PFSK-1 (cell line): Measurements from ENCODE around the gene CYS1.
A peak's percentile ranks its signal among the peaks of the same experiment; 100 is the strongest.

Source experiments
- FOXP2 ChIP-seq: optimal IDR thresholded peaks from 2 replicates; pipeline ENCODE3; 2011; ENCODE audit warnings: borderline replicate concordance, control low read depth, inconsistent platforms; ENCODE audit not compliant: insufficient read depth; ENCODE audit errors: extremely low read length, extremely low read depth
- POLR2AphosphoS5 ChIP-seq: IDR thresholded peaks from 2 replicates; pipeline ENCODE4 v1.6.1; 2012; ENCODE audit warnings: low read depth, mild to moderate bottlenecking, control low read depth, low read length, moderate library complexity
- SIN3A ChIP-seq: IDR thresholded peaks from 2 replicates; pipeline ENCODE4 v1.6.1; 2012; ENCODE audit warnings: mild to moderate bottlenecking, low read length, moderate library complexity, borderline replicate concordance; ENCODE audit not compliant: insufficient read depth
- TAF1 ChIP-seq: IDR thresholded peaks from 2 replicates; pipeline ENCODE4 v1.6.1; 2012; ENCODE audit warnings: low read length, control low read depth, borderline replicate concordance; ENCODE audit not compliant: insufficient read depth
- TF ChIP-seq, protein P1 (sequence below), 2 experiments: IDR thresholded peaks; 2 replicates each; pipeline versions ENCODE4 v1.6.1 to v1.8.0; 2011 to 2012; ENCODE audit warnings: low read depth in 2 of 2, low read length in 2 of 2, control low read depth in 1 of 2, inconsistent platforms in 1 of 2, mild to moderate bottlenecking in 1 of 2, moderate library complexity in 1 of 2; ENCODE audit not compliant: insufficient read depth in 1 of 2

CYS1 gene

DNA sequence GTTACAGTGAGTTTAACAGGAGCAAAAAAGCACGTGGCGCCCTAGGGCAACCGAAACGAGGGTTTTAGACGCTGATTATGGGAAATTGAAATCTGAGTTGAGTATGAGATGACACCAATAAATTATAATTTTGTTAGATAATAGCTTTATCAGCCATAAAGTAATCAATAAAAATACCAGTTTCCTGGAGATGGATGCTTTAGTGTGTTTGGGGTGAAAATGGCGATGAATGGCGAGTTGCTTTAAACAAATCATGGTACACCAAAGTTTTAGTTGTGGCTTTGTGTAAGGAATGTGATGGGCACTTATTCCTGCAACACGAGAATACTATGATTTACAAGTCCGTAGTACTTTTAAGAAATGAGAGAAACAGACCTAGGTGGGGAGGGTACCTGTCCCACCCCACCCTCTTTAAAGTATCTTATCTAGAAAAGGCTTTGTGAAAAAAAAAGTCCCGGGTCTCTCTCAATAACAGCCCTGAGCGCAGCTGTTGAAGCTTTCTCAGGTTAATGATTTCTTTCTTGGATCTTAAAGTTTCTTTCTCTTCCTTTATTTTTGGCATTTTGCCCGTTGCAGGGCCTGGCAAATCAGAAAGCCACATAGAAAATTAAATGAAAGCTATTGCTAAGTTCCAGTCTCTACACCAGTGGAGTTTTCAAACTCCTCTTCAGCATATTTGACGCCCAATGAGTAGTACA is 40.8 kb upstream of the CYS1 start:
- peak; percentile 29; the same call in 1 of the 2 replicates for TF ChIP-seq POLR2AphosphoS5
- TF ChIP-seq TAF1, result no peak

DNA sequence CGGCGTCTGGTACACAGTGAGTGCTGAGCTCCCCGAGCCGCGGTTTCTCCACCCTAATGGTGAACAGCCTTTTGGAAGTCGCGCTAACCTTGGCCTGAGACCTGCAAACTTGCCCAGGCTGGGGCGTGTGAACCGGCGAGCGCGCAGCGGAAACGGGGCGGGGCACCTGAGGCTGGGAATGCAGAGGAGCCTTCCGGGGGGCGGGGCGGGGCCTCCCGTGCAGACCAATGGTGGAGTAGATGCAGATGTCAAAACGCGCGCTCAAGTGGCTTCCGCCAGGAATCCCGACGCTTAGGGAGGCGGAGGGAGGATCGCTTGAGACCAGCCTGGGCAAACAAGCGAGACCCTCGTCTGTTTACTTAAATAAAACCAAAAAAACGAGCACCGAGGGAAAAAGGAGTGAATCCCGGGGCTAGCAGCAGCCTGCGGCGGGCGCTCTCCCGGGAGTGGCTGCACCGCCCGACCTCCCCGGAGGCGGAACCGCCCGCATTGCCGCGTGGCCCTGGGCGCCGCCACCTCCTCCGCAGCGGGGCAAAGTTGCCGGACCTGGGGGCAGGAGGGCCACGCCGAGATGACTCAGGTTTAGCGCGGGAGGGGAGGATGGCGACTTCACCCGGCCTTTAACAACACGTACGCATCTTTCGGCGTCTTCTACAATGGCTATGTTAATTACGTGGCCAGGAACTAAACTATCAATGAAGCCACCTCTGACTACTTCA is 40.1 kb upstream of the CYS1 start:
- TF ChIP-seq POLR2AphosphoS5, result peak; percentile 80
- TF ChIP-seq FOXP2, result peak; percentile 77
- peak; percentile 54; the same call in 1 of the 2 replicates for TF ChIP-seq SIN3A
- TF ChIP-seq, protein P1, sequence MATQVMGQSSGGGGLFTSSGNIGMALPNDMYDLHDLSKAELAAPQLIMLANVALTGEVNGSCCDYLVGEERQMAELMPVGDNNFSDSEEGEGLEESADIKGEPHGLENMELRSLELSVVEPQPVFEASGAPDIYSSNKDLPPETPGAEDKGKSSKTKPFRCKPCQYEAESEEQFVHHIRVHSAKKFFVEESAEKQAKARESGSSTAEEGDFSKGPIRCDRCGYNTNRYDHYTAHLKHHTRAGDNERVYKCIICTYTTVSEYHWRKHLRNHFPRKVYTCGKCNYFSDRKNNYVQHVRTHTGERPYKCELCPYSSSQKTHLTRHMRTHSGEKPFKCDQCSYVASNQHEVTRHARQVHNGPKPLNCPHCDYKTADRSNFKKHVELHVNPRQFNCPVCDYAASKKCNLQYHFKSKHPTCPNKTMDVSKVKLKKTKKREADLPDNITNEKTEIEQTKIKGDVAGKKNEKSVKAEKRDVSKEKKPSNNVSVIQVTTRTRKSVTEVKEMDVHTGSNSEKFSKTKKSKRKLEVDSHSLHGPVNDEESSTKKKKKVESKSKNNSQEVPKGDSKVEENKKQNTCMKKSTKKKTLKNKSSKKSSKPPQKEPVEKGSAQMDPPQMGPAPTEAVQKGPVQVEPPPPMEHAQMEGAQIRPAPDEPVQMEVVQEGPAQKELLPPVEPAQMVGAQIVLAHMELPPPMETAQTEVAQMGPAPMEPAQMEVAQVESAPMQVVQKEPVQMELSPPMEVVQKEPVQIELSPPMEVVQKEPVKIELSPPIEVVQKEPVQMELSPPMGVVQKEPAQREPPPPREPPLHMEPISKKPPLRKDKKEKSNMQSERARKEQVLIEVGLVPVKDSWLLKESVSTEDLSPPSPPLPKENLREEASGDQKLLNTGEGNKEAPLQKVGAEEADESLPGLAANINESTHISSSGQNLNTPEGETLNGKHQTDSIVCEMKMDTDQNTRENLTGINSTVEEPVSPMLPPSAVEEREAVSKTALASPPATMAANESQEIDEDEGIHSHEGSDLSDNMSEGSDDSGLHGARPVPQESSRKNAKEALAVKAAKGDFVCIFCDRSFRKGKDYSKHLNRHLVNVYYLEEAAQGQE (IDR thresholded peaks at IDR 0.05; ENCODE audit: insufficient read depth in 1 of 2, low read depth in 2 of 2, low read length in 2 of 2), result 0 out of 4 replicates have a peak, but pooled peaks of 1 of the 2 experiments have one; percentile 31
- no peak; the same call in 1 of the 2 replicates for TF ChIP-seq TAF1

DNA sequence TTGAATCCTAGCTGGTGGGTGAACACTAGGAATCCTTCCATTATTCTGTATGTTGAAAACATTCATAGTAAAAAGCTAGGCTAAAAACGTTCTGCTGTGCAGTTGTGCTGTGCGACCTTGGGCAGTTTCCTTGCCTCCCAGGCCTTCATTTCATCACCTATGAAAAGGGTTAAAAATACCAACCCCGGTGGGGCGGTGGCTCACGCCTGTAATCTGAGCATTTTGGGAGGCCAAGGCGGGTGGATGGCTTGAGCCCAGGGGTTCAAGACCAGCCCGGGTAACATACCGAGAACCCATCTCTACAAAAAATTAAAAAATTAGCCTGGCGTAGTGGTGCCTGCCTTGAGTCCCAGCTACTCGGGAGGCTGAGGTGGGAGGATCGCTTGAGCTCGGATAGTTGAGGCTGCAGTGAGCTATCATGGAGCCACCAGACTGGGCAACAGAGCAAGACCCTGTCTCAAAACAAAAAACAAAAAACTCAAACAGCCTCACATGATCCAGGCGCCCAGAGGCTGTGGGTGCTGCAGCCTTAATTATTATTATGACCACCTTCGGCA is 39.5 kb upstream of the CYS1 start:
- TF ChIP-seq SIN3A (no peak), TAF1 (no peak), FOXP2 (no peak), POLR2AphosphoS5 (no peak)
- TF ChIP-seq, protein P1 (IDR thresholded peaks at IDR 0.05; ENCODE audit: insufficient read depth in 1 of 2, low read depth in 2 of 2, low read length in 2 of 2), result no peak

DNA sequence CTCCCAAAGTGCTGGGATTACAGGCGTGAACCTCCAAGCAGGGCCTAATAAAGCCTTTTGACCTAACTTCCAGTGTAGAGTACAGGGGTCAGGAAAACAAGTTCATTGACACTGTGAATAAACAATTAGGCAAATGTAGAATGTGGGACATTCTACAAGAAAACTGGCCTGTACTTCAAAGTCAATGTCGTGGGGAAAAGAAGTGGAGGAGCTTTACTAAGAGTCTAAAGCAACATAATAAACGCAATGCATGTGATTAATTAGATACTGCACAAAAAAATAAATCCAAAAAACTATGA is 38.8 kb upstream of the CYS1 start:
- TF ChIP-seq, protein P1 (IDR thresholded peaks at IDR 0.05; ENCODE audit: insufficient read depth in 1 of 2, low read depth in 2 of 2, low read length in 2 of 2), result no peak
- TF ChIP-seq TAF1 (no peak), SIN3A (no peak)

DNA sequence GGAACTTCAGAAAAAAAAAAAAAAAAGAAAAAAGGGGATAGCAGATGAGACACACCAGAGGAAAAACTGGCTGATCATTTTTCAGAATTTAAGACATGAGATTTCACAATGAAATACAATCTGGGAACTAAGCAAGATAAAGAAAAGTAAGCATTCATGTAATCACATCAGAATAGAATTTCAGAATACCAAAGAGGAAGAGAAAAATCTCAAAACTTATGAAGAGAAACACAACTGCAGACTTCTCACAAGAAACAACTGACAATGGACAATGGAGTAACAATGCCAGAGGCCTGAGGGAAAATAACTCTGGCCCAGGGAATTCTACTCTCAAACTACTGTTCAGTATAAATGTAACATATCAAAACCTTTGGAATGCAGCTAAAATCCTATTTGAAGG is 29.1 kb upstream of the CYS1 start:
- no peak for TF ChIP-seq FOXP2

DNA sequence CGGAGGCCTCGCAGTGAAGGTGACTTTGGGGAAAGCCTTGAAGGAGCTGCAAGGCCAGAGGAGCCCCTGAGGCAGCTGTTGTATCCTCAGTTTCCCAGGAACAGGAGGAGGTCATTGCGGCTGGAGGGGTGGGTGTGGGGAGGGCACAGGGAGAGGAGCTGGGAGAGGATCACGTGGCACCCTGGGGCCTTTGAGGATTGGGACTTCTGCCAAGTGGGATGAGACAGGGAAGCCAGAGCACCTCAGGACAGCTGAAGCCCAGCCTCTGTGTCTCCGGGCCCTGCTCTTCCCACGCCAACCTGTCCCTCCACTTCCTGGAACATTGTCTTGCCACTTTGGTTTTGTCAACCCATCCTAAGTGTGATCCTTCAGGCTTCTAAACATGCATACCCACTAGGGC is 23.0 kb upstream of the CYS1 start:
- TF ChIP-seq SIN3A (no peak), FOXP2 (no peak)

DNA sequence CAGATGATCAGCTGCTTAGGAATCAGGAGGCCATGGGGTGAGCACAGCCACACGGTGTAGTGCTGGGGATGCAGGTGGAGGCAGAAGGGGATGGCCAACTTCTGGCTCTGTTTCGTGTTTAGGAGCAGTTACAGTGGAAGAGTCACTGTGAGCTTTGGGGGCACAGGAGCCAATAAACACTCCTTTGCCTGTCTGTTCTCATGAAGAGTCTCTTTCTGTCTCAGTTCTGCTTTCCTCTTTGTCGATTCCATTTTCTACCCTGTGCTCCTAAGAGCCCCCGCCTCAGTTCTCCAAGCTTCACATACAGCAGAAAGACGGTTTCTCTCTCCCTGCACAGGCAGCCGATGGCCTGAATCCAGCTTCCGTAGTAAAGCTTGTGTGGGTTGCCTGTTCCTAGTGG is 21.3 kb upstream of the CYS1 start:
- TF ChIP-seq POLR2AphosphoS5, result no peak
- no peak for TF ChIP-seq FOXP2
- TF ChIP-seq TAF1, result no peak
- TF ChIP-seq SIN3A, result no peak
- TF ChIP-seq, protein P1 (IDR thresholded peaks at IDR 0.05; ENCODE audit: insufficient read depth in 1 of 2, low read depth in 2 of 2, low read length in 2 of 2), result no peak
